ENCODE data around the gene RRAS2.

Gene RRAS2

GRCh38 chr11:14378171-14378570, 19.2 kb upstream of the RRAS2 start:
- H3K4me1 ChIP-seq (ENCODE audit: insufficient read depth, poor library complexity, severe bottlenecking), result peaks cover 14% of the 10 kb centered on the region
- no peak overlapping the region for H3K27ac ChIP-seq (ENCODE audit: poor library complexity, severe bottlenecking)
- H3K27me3 ChIP-seq (ENCODE audit: insufficient read depth, poor library complexity, severe bottlenecking), result no peaks in the 10 kb centered on the region
- DNase-seq (ENCODE audit: low spot score) (no peak), ATAC-seq (ENCODE audit: low read depth) (no peak)
- H3K36me3 ChIP-seq (ENCODE audit: low read depth), result no peaks in the 10 kb centered on the region
- TF ChIP-seq CTCF (IDR thresholded peaks at IDR 0.05; ENCODE audit: poor library complexity, severe bottlenecking), result no peak
- H3K9me3 ChIP-seq (ENCODE audit: severe bottlenecking), result no peaks in the 10 kb centered on the region
- H3K4me3 ChIP-seq (ENCODE audit: severe bottlenecking), result no peak overlapping the region

DNA sequence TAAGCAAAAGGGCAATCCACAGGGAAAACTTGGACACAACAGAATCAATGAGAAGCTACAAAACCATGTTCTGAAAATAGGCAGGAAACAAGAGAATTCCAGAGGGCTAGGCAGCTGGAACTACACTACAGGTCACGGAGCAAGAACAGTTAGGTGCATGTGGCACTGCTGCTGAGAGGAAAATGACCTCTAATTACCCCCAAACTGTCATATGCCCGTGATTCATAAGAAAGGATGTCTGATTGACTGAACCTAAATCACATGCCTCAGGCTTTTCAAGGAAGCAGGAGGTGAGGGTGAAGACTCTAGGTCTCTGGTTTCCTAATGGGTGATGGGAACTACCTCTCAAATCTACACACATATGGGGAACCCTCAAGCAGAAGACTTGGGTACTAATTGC, 17.9 kb upstream of the RRAS2 start:
- TF ChIP-seq CTCF (IDR thresholded peaks at IDR 0.05; ENCODE audit: poor library complexity, severe bottlenecking), result no peak
- no peak overlapping the region for H3K4me3 ChIP-seq (ENCODE audit: severe bottlenecking)
- peaks cover 14% of the 10 kb centered on the region for H3K4me1 ChIP-seq (ENCODE audit: insufficient read depth, poor library complexity, severe bottlenecking)
- no peaks in the 10 kb centered on the region for H3K9me3 ChIP-seq (ENCODE audit: severe bottlenecking)
- ATAC-seq (ENCODE audit: low read depth) (peak; percentile 22; the same call in 2 of the 3 replicates), DNase-seq (ENCODE audit: low spot score) (no peak)
- H3K27me3 ChIP-seq (ENCODE audit: insufficient read depth, poor library complexity, severe bottlenecking), result no peaks in the 10 kb centered on the region
- H3K36me3 ChIP-seq (ENCODE audit: low read depth), result no peaks in the 10 kb centered on the region
- H3K27ac ChIP-seq (ENCODE audit: poor library complexity, severe bottlenecking), result no peak overlapping the region

- no peak for DNase-seq (ENCODE audit: low spot score)
- no peak overlapping the region for H3K4me3 ChIP-seq (ENCODE audit: severe bottlenecking)
These were observed 16.2 kb upstream of the RRAS2 start for GRCh38 chr11:14374922-14375830.

GRCh38 chr11:14373941-14374646, 15.1 kb upstream of the RRAS2 start:
- H3K27ac ChIP-seq (ENCODE audit: poor library complexity, severe bottlenecking), result peak overlapping the region; percentile 27
- TF ChIP-seq CTCF (IDR thresholded peaks at IDR 0.05; ENCODE audit: poor library complexity, severe bottlenecking), result no peak

More at GRCh38 chr11:14374922-14375830, 16.2 kb upstream of the RRAS2 start:
- Histone ChIP-seq H3K27ac (ENCODE audit: poor library complexity, severe bottlenecking) (peak overlapping the region; percentile 27), H3K27me3 (ENCODE audit: insufficient read depth, poor library complexity, severe bottlenecking) (no peaks in the 10 kb centered on the region), H3K36me3 (ENCODE audit: low read depth) (no peaks in the 10 kb centered on the region), H3K9me3 (ENCODE audit: severe bottlenecking) (no peaks in the 10 kb centered on the region), H3K4me1 (ENCODE audit: insufficient read depth, poor library complexity, severe bottlenecking) (peaks cover 14% of the 10 kb centered on the region)
- TF ChIP-seq CTCF (IDR thresholded peaks at IDR 0.05; ENCODE audit: poor library complexity, severe bottlenecking), result no peak
- no peak for ATAC-seq (ENCODE audit: low read depth)

More at GRCh38 chr11:14373941-14374646, 15.1 kb upstream of the RRAS2 start:
- Histone ChIP-seq H3K27me3 (ENCODE audit: insufficient read depth, poor library complexity, severe bottlenecking) (no peaks in the 10 kb centered on the region), H3K4me3 (ENCODE audit: severe bottlenecking) (no peak overlapping the region), H3K9me3 (ENCODE audit: severe bottlenecking) (no peaks in the 10 kb centered on the region), H3K36me3 (ENCODE audit: low read depth) (no peaks in the 10 kb centered on the region), H3K4me1 (ENCODE audit: insufficient read depth, poor library complexity, severe bottlenecking) (peaks cover 14% of the 10 kb centered on the region)
- DNase-seq (ENCODE audit: low spot score) (no peak), ATAC-seq (ENCODE audit: low read depth) (peak; percentile 47)
